GM21367 (cell line): ENCODE results near the gene RNF8.
"Not testable (repeated sequence)": the region's sequence is repeated elsewhere in the genome, so short reads cannot be mapped to it uniquely, and the experiment has no call there.

Experiments used
- ATAC-seq: cut with Tn5 transposase; IDR thresholded peaks from one replicate; pipeline ENCODE4 v1.9.1; 2021; ENCODE audit not compliant: unreplicated experiment

The RNF8 gene

DNA sequence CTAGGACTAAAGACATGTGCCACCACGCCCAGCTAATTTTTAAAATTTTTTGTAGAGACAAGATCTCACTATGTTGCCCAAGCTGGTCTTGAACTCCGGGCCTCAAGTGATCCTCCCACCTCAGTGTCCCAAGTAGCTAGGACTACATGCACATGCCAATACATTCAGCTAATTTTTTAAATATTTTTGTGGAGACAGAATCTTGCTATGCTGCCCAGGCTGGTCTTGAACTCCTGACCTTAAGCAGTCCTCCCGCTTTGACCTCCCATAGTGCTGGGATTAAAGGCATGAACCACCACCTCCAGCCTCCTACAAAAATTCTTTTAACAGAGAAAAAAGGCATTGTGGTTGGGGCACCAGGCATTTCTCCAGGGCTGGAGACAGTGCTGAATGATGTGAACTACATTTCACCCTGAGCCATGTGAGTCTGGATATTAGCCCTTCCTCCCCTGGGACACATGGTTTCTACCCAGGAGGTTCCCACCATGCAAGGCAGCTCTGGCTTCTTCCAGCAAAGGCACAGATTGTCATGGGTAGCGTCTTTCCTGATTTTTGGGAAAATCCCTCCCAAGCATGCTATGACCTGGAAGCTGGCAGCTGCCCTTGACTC is 42.9 kb downstream of the RNF8 start:
- no peak for ATAC-seq

DNA sequence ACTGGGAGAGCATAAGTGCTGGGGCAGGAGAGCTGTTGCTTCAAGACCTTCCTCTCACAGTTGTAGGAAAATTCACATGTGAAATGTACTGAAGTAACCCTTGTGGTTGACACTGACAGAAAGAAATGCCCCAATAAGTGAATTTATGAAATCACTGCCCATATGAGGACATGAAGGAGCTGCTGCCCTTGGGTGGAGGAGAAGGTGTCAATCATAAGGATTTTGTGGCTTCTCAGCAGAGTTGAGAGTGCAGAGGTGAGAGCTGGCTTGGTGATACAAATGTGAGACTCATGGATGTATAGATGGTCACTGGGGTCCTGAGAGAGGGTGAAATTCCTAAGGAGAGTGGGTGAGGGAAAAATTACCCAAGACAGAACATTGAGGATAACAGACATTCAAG is 45.3 kb downstream of the RNF8 start:
- no peak for ATAC-seq

DNA sequence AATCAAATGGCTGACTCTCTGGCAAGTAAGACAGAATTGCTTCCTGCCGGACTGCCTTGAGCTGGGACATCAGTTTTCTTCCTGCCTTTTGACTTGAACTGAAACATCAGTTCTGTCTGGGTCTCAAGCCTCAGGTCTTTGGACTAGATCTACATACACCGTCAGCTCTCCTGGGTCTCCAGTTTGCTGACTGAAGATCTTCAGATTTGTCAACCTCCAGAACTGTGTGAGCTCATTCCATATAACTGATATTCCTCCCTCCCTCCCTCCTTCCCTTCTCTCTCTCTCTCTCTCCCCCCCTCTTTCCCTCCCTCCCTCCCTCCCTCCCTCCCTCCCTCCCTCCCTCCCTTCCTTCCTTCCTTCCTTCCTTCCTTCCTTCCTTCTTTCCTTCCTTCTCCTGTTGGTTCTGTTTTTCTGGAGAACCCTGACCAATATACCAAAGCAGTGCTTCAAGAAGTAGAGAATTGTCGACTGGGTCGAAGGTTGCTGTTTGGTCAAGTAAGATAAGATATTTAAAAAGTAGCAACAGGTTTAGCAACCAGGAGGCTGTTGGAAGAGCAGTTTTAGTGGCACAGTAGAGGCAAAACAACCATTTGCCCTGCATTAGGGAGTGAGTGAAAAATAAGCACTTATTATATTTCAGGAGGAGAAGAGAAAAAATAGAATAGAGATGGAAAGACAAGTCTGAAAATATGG is 46.2 kb downstream of the RNF8 start:
- no peak for ATAC-seq

DNA sequence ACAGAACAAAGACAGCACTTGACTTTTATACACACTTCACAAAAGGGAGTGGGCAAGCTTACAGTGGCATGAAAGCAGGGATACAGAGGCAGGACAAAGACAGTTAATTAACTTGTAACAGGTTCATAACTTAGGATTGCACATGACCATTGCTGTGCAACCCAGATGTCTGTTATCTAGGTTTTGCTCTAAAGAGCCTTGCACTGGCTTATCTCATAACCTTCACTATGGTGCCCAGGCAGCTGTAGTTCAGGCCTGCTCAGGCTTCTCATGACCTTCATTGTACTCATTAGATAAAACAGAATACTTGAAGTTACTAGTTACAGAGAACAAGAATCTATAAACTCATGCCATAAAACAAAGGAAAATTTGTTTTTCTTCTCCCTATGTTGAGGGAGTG is 47.9 kb downstream of the RNF8 start:
- ATAC-seq = not testable (repeated sequence)

DNA sequence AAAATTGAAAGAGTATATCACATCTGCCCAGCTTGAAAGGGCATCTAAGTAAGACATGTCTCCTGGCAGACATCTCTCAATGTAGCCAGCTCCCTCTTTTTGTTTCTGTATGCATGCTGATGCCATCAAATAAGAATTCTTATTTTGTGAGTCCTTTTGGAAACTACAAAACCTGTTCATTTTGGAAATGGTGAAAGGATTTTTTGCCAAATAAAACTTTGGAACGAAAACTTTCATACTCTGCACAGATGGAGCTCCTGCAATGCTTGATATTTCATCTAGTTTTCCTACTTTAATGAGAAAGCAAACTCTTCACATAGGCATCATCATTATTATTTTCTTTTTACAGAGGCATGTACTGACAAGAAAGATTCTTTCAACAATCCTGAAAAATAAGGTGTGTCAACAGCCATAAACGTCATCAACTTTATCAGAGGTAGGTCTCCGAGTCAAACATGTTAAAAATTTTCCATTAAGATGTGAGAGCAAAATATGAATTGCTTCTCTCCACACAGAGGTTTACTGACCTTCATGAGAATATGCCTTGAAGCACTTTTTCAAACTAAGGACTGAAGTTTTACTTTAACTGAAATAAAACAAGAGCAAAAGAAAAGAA is 53.1 kb downstream of the RNF8 start:
- ATAC-seq = no peak

DNA sequence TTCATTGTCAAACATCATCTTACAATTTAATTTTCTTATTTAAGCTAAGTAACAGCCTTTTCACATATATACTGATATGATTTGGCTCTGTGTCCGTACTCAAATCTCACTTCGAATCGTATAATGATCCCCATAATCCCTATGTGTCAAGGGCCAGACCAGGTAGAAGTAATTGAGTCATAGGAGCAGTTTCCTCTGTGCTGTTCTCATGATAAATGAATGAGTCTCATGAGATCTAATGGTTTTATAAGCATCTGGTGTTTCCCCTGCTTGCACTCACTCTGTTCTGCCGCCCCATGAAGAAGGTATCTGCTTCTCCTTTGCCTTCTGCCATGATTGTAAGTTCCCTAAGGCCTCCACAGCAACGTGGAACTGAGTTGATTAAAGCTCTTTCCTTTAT is 54.2 kb downstream of the RNF8 start:
- ATAC-seq = no peak

DNA sequence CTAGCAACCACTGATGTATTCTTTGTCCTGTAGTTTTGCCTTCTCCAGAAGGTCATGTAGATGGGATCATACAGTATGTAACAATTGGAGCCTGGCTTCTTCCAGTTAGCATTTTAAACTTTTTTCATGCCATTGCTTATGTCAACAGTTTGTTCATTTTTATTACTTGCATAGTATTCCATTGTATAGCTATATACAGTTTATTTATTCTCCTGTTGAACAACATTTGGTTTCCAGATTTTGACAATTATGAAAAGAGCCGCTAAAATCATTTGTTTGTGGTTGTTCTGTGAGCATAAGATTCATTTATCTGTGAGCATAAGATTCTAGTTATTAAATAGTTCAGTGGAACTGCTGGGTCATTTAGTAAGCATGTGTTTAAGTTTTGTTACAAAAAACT is 55.7 kb downstream of the RNF8 start:
- ATAC-seq = no peak

DNA sequence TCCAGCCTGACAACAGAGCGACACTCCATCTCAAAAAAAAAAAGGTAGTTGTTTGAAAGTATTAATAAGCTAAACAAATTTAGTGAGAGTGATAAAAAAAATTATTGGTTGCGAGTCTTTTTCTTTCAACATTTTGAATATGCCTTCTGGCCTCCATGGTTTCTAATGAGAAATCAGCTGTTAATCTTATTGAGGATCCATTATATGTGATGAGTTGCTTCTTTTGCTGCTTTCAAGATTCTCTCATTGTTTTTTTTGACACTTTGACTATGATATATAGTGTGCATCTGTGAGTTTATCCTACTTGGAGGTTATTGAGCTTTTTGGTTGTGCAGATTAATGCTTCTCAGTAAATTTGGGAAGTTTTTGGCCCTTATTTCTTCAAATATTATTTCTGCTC is 63.6 kb downstream of the RNF8 start:
- no peak for ATAC-seq

DNA sequence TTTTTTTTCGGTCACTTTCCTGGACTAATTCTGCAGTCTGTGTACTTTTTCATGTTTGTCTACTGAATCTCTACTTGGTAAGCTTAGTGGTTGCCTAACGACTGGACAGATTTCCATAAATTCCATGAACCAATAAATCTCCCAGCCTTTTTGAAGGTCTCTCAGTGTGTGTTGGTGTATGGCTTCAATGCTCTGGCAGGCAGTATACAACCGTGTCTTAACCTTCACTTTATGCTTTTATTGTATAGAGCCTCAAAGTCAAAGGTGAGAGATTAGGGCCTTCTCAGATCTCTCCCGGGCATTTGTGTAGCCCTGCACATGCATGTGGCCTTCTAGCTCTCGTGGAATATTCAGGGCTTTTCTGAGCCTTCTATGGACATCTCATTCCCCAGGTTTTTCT is 64.9 kb downstream of the RNF8 start:
- ATAC-seq = no peak

DNA sequence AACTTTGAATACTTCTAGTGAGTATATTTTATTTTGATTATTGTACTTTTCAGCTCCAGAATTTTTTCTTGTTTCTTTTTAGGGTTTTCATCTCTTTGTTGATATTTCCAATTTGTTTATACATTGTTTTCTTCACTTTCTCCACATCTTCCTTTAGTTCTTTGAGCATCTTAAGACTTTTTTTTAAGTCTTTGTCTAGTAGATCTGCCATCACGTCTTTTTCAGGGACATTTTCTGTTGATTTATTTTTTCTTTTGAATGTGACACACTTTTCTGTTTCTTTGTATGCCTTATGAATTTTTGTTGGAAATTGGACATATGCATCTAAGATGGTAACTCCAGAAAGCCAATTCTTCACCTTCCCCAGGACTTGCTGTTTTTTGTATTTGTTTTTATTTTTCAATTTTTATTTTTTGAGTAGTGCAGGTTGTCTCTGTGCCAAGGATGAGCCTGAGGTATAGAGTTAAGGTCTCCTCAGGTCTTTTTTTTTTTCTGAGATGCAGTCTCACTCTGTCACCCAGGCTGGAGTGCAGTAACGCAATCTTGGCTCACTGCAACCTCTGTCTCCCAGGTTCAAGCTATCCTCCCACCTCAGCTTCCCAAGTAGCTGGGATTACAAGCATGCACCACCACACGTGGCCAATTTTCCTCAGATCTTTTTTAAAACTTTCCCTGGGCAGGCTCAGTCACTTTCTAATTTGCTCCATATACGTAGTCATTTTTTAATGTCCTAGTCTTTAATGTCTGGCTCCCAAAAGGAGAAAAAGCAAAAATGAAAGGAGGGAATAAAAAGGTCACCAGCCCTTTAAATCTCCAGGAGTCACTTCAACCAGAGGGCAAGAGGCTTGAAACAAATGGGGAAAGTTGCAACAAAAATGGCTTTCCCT is 72.5 kb downstream of the RNF8 start:
- no peak for ATAC-seq

DNA sequence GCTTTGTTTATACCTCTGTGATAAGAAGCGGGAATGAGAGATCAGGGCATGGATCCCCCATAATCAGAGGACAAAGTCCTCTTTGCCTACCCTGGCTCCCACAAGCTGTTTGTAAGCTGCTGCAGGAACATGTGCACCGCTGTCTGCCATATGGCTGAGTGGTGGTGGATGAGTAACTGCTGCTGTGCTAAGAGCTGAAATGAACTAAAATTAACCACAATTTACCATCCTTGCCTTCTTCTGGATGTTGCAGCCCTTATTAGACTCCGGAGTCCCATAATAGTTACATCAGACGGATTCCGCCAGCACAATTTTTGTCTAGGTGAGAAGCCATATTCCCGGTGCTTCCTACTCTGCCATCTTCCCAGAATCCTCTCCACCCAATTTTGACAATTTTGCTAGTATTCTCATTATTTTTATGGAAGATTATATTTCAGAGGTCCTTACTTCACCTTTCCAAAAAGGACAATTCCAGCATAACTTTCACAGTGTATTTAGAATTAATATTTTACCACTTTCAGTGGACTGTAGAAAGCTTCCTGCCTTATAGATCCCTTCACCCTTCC is 73.2 kb downstream of the RNF8 start:
- no peak for ATAC-seq

DNA sequence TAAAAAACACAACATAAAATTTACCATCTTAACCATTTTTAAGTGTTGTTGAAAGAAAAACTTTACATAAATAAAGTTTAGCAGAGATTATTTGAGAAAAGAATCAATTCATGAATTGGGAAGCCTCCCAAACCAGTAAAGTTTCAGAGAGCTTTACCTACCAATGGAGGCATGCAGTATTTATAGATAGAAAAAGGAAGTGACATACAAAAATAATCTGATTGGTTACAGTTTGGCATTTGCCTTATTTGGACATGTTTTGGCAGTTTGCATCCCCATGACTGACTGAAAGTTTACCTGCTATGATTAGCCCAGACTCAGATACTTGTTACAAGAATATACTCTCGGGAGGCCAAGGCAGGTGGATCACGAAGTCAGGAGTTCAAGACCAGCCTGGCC is 75.6 kb downstream of the RNF8 start:
- ATAC-seq = no peak

DNA sequence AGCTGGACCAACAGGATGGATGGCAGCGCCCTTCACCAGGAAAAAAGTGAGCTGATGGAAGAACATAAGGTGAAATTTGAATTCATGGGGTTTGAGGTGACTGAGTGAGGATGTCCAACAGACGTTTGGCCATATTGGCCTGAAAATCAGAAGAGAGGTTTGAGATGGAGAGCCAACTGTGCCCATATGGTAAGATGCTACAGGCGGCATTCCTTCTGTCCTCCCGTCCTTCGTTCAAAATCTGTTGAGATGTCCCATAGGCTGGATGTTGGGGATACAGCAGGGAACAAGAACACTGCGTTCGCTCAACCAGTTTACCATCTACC is 78.8 kb downstream of the RNF8 start:
- ATAC-seq = peak; percentile 2

DNA sequence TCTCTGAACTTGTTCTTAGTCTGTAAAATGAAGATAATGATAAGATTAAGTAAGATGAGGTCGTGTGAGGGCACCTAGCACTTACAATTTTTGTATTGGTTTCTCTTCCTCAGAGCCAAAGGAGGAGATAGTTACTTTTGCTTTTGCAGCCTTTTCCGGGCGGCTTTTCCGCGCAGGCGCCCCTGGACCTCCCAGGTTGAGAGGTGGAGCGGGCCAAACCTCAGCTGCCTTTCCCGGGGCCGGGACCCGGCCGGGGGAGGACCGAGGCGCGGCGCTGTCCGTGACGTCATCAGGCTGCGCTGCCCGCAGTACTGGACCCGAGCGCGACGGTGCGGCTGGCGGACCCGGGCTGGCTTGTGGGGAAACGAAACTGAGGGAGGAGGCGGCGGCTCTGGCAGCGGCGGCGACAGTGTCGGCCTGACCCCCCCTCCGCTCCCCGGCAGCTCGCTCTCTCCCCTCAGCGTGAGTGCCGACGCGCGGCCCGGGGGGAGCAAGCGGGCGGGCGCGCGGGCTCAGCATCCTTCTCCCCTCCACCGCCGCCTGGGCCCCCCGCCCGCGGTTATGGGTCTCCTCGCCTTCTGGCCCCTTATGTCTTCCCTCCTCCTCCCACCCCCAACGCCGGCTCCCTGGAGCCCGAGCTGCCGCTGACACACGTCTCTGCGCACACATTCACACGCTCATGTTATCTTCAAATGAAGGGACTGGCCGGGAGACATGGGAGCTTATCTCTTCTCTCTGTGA is 79.3 kb downstream of the RNF8 start, which contains the start of gene CMTR1:
Gene CMTR1, plus strand, starts transcription at position 306 of the 741 bp plus-strand sequence. CDS start 2,409 bp downstream, outside the sequence.
- ATAC-seq = peak; percentile 74

DNA sequence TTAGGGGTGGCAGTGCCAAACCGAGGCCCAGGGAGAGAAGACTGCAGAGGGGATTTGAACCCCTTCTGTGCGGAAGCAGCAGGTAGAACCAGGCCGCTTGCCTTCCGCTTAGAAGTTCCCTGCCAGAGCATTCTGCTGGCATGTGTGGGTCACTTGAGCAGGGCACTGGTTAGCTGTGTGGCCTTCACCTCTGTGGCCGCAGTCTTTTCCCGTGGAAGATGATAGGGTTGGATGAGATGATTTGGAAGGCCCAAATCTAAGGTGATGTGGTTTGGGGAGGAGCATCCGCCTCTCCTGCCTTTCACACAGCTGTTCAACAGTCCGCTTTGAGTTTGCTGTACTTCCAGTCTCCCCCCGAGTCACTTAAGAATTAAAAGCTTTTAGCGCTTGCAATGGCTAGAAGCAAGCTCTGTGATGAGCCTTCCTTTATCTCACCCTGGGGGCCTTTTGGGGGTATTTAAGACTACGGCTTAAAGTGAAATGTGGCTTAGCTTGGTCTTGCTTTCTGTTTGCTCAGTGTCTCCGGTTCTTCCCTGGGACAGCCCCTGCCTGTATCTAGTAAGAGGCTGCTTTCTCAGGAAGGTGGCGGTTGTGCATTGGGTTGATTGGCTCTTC is 80.0 kb downstream of the RNF8 start:
- ATAC-seq = peak; percentile 22

DNA sequence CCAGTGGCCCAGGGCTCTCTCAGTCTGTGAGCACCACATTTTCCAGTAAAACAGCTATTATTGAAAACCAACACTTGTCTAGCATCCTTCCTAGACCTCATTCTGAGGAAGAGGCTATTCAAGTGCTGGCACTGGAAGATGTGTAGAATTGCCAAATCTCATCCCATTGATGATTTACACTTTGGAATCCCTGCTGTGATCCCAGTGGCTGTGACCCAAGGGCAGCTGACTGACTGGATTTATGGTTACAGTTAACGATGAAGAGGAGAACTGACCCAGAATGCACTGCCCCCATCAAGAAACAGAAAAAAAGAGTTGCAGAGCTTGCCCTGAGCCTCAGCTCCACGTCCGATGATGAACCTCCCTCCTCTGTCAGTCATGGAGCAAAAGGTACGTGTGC is 81.6 kb downstream of the RNF8 start:
- ATAC-seq = no peak

DNA sequence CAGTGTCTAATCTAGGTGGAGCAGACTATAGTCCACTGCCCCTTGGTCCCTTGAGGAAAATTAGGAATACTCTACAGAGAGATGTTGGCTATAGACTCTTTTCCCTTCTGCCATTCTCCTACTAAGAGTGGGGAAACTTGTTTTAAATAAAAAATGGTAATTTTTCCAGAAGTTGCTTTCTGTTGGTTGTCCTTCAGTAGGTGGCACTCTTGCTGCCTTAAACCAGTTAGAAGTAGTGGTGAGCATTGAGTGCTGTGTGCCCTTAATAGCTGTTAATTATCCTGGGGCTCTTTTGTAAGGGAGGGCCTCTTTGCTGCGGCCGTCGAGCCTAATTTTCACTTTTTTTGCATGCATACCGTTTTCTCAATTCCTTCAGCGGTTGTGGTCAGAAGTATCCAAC is 82.0 kb downstream of the RNF8 start:
- ATAC-seq = no peak

DNA sequence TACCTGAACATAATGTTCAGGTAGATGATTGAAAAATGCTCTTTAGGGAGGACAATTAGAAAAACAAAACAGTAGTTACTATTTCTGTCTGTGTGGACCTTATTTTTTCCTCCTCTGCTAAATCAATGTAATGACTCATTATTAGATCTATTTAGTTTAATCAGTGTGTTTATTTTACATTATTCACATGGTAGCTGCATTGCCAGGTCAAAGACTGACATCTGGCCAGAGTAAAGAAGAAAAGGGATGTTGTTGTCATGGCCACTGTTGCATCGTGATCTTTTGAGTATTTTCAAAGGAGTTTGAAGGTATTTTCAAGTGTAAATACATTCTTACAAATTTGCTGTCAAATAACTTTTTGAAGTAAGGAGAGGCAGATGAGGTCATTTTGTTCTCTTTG is 85.1 kb downstream of the RNF8 start:
- ATAC-seq = no peak

DNA sequence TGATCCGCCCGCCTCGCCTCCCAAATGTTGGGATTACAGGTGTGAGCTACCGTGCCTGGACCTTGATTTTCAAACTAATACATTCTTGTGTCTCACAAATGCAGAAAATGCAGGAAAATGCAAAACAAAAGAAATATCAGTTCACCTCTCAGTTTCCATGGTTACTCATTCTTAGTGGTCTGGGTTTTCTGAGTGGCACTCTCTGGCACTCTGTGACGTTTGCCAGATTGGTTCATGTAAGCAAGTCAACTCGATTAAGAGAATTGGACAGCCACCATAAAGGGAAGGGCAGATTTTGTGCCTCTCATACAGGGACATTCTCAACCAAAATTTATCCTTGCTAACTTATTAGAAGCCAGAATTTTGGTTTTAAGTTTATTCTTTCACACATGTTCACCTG is 87.9 kb downstream of the RNF8 start:
- no peak for ATAC-seq
